SH-SY5Y (cell line): ENCODE measurements around the gene SRRM1.

ENCODE experiments used
- GATA2 ChIP-seq: IDR thresholded peaks from 2 replicates; pipeline ENCODE4 v1.6.1; 2011; ENCODE audit warnings: mild to moderate bottlenecking, low read depth, low read length
- GATA3 ChIP-seq: IDR thresholded peaks from 2 replicates; pipeline ENCODE4 v1.6.1; 2011; ENCODE audit warnings: low read depth, mild to moderate bottlenecking, low read length, moderate library complexity

GRCh38 chr1:24640288-24640687, 2.8 kb upstream of the SRRM1 start:
- no peak for TF ChIP-seq GATA2
- no peak for TF ChIP-seq GATA3
